ENCODE measurements around the gene SLC29A2.

- TF ChIP-seq SUZ12 (IDR thresholded peaks at IDR 0.05) (no peak), FOXM1 (IDR thresholded peaks at IDR 0.05; ENCODE audit: borderline replicate concordance) (no peak)
Measured at GRCh38 chr11:66336234-66337102, 35.1 kb downstream of the SLC29A2 start, which contains the start of gene RIN1.

Measured in HEK293T (cell line).